Breast epithelium (tissue), 3 donors: Measurements from ENCODE around the gene ABCB1.

Source experiments
- CTCF ChIP-seq, 3 donors: fragments of 450-650 bp; IDR thresholded peaks; one replicate each; pipeline ENCODE4 v1.5.1; 2016 to 2017; ENCODE audit warnings: antibody characterized with exemption in 3 of 3, mild to moderate bottlenecking in 3 of 3, moderate library complexity in 3 of 3
- POLR2A ChIP-seq: fragments of 450-650 bp; IDR thresholded peaks from one replicate; pipeline ENCODE4 v1.6.1; 2016; ENCODE audit warnings: antibody characterized with exemption, mild to moderate bottlenecking, moderate library complexity
- POLR2AphosphoS5 ChIP-seq, 3 donors: sonication (generic); formaldehyde crosslinking; IDR thresholded peaks; one replicate each; pipeline ENCODE4 v1.6.1; 2017; ENCODE audit warnings: antibody characterized with exemption in 3 of 3

DNA sequence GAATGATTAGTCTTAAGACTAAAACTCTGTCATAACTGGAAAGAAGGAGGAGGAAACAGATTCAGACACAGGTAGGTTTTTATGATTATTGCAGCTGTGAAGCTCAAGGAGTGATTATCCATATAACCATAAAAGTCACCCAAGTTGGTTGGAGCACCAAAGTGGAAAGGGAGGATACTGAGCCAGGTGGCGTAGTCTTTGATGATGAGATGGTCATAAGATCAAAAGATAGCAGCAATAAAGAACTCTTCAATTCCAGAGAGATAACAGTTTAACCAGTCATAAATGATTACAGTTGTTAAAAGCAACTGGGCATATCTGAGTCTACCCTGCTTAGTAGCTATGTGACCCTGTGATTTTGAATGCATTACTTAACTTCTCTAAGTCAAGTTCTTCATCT, 8.4 kb downstream of the ABCB1 start:
- no peak for TF ChIP-seq CTCF (IDR thresholded peaks at IDR 0.05)
- TF ChIP-seq POLR2A = no peak
- TF ChIP-seq POLR2AphosphoS5 (IDR thresholded peaks at IDR 0.05) = no peak
